Kidney epithelial cell (primary cell): ENCODE results near the gene NEK7. TPM values are rescaled to one million over a fixed set of nuclear protein-coding genes. Genes with fewer than 3 reads are reported as not detected.

Source experiments
- DNase-seq: peaks from one replicate; pipeline ENCODE4 v3.0.0-alpha.2; 2010; ENCODE audit warnings: low read depth
- H3K27me3 ChIP-seq: 2 replicates; pipeline ENCODE4 v1.6.0; 2011; ENCODE audit warnings: low read length; ENCODE audit not compliant: control insufficient read depth, insufficient read depth
- H3K36me3 ChIP-seq: 2 replicates; pipeline ENCODE4 v1.5.1; 2011; ENCODE audit warnings: low read length; ENCODE audit not compliant: control insufficient read depth, insufficient read depth
- H3K4me3 ChIP-seq: 2 replicates; pipeline ENCODE4 v1.5.1; 2011; ENCODE audit warnings: low read depth, mild to moderate bottlenecking, control low read depth, low read length
- total RNA-seq: library from RNA; depleted of rRNA; stranded (reverse); fragments of >200 nt; gene quantifications from 2 replicates; pipeline ENCODE4 v1.2.3, GENCODE V29; 2015
- TF ChIP-seq, protein P1 (sequence below): IDR thresholded peaks from 2 replicates; pipeline ENCODE4 v1.5.1; 2011; ENCODE audit warnings: mild to moderate bottlenecking, moderate library complexity, low read length, control low read depth, inconsistent platforms; ENCODE audit not compliant: insufficient read depth, poor library complexity, severe bottlenecking

Gene NEK7
- total RNA-seq, 1 donor from 2014 or later, result 27.7 TPM

GRCh38 chr1:198259333-198260074 is 102.7 kb downstream of the NEK7 start:
- TF ChIP-seq, protein P1, sequence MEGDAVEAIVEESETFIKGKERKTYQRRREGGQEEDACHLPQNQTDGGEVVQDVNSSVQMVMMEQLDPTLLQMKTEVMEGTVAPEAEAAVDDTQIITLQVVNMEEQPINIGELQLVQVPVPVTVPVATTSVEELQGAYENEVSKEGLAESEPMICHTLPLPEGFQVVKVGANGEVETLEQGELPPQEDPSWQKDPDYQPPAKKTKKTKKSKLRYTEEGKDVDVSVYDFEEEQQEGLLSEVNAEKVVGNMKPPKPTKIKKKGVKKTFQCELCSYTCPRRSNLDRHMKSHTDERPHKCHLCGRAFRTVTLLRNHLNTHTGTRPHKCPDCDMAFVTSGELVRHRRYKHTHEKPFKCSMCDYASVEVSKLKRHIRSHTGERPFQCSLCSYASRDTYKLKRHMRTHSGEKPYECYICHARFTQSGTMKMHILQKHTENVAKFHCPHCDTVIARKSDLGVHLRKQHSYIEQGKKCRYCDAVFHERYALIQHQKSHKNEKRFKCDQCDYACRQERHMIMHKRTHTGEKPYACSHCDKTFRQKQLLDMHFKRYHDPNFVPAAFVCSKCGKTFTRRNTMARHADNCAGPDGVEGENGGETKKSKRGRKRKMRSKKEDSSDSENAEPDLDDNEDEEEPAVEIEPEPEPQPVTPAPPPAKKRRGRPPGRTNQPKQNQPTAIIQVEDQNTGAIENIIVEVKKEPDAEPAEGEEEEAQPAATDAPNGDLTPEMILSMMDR, result no peak
- DNase-seq, result no peak
- no peaks in the 10 kb centered on the region for H3K36me3 ChIP-seq
- H3K27me3 ChIP-seq, result no peaks in the 10 kb centered on the region
- no peak overlapping the region for H3K4me3 ChIP-seq

GRCh38 chr1:198261886-198262285 is 105.1 kb downstream of the NEK7 start:
- no peaks in the 10 kb centered on the region for H3K36me3 ChIP-seq
- TF ChIP-seq, protein P1, result no peak
- no peak for DNase-seq

DNA sequence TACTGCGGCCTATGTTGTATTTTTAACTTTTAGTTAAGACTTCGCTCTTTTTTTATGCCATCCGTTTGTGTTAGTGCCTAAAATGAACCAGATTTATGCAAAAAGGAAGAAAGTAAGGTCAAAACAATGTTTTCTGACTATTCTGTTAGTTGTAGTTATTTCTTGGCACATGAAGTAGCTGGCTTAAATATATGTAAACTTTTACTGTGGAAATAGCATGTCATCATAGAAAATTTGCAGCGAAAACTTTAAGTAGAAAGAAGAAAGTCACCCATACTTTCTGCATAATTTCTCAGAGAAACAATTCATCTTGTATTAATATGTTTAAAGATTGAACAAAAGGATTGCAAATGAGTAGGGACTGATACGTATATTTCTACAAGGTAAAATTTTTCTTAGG is 106.4 kb downstream of the NEK7 start:
- Histone ChIP-seq H3K27me3 (no peaks in the 10 kb centered on the region), H3K36me3 (no peaks in the 10 kb centered on the region), H3K4me3 (no peak overlapping the region)
- TF ChIP-seq, protein P1, result no peak
- DNase-seq, result no peak

More at GRCh38 chr1:198261886-198262285, 105.1 kb downstream of the NEK7 start:
- Histone ChIP-seq H3K4me3 (no peak overlapping the region), H3K27me3 (no peaks in the 10 kb centered on the region)

GRCh38 chr1:198264282-198264681 is 107.5 kb downstream of the NEK7 start:
- TF ChIP-seq, protein P1, result no peak
- no peak overlapping the region for H3K4me3 ChIP-seq

DNA sequence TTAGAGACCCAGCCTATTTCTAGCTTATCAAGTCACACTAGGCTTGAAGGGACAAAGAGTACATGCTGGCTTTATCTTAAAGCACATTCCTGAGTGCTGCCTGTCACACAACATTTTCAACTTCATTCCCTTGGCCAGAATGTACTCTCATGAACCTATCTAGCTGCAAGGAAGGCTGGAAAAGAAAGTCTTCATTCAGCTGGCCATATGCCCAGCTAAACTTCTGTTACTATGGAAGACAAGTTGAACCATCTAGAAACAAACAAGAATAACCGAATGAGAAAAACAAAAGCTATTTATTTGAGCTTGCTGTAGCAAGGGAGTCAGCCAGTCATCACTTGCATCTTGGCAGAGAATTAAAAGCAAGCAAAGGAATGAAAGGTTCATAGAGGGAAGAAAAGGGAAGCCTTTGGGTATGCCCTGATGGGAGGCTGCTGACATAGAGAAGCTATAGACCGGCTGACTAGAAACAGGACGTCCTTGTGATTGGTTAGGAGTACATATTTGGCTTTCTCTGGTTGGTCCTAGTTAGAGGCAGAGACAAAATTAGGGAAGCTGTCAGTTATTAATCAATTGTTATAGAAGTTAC is 108.4 kb downstream of the NEK7 start:
- H3K36me3 ChIP-seq, result no peaks in the 10 kb centered on the region
- TF ChIP-seq, protein P1, result no peak
- no peaks in the 10 kb centered on the region for H3K27me3 ChIP-seq
- no peak for DNase-seq
- no peak overlapping the region for H3K4me3 ChIP-seq

More at GRCh38 chr1:198264282-198264681, 107.5 kb downstream of the NEK7 start:
- DNase-seq, result no peak
- Histone ChIP-seq H3K36me3 (no peaks in the 10 kb centered on the region), H3K27me3 (no peaks in the 10 kb centered on the region)
